GM06990 (cell line): Measurements from ENCODE around the gene RAPGEF2.
A peak's percentile ranks its signal among the peaks of the same experiment; 100 is the strongest.
"Not testable (repeated sequence)": the region's sequence is repeated elsewhere in the genome, so short reads cannot be mapped to it uniquely, and the experiment has no call there.

Experiments used
- DNase-seq: peaks from one replicate; pipeline ENCODE4 v3.0.0-alpha.2; 2011; ENCODE audit not compliant: insufficient read length; ENCODE audit errors: extremely low read depth
- H3K27me3 ChIP-seq: replicated peaks from 2 replicates; pipeline ENCODE4 v1.6.0; 2011; ENCODE audit warnings: low read length; ENCODE audit not compliant: control insufficient read depth, insufficient read depth
- H3K36me3 ChIP-seq: 2 replicates; pipeline ENCODE4 v1.5.1; 2011; ENCODE audit warnings: low read length; ENCODE audit not compliant: control insufficient read depth, insufficient read depth
- H3K4me3 ChIP-seq: replicated peaks from 2 replicates; pipeline ENCODE4 v1.5.1; 2011; ENCODE audit warnings: low read depth, mild to moderate bottlenecking, control low read depth, low read length
- TF ChIP-seq, protein P1 (sequence below): IDR thresholded peaks from 2 replicates; pipeline ENCODE4 v1.5.1; 2011; ENCODE audit warnings: low read length, control low read depth, mild to moderate bottlenecking, inconsistent platforms; ENCODE audit not compliant: insufficient read depth, poor library complexity, severe bottlenecking

RAPGEF2 gene

DNA sequence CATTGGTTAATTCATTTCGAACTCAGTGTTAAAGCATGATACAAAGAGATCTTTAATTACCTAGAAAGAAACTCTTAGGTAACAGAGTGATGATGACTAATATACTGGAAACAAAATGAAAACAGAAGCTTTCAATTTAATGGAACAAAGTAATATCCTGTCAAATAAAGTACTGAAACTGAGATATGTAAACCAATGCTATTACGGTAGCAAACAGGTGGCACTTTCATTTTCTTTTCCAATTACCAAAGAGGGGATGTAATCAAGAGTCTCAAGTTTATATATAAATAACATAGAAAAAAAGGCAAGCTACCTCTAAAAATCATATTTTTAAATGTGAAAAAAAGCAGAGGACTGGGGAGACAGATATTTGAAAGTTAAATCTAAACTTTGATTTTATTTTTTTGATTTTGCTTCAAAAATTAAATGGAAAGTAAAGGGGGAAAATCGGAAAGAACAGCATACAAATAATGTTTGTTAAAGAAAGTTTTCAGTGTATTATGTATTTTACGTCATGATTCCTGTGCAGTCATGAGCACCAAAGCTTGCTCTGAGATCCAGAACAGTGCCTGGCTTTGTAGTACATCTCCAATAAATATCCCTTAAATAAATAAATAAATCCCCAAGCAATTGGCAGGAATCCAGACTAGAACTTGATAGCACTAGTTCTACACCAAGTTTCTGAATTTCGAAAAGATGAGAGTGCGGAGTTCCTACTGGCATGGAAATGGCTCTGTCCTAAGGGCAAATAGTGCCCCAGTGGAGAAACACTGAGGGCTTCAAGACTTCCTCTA is 25.0 kb upstream of the RAPGEF2 start:
- H3K36me3 ChIP-seq = no peaks in the 10 kb centered on the region
- H3K4me3 ChIP-seq = peak overlapping the region; percentile 13; the same call in 1 of the 2 replicates
- TF ChIP-seq, protein P1, sequence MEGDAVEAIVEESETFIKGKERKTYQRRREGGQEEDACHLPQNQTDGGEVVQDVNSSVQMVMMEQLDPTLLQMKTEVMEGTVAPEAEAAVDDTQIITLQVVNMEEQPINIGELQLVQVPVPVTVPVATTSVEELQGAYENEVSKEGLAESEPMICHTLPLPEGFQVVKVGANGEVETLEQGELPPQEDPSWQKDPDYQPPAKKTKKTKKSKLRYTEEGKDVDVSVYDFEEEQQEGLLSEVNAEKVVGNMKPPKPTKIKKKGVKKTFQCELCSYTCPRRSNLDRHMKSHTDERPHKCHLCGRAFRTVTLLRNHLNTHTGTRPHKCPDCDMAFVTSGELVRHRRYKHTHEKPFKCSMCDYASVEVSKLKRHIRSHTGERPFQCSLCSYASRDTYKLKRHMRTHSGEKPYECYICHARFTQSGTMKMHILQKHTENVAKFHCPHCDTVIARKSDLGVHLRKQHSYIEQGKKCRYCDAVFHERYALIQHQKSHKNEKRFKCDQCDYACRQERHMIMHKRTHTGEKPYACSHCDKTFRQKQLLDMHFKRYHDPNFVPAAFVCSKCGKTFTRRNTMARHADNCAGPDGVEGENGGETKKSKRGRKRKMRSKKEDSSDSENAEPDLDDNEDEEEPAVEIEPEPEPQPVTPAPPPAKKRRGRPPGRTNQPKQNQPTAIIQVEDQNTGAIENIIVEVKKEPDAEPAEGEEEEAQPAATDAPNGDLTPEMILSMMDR = no peak
- DNase-seq = peak; percentile 69
- H3K27me3 ChIP-seq = no peaks in the 10 kb centered on the region

DNA sequence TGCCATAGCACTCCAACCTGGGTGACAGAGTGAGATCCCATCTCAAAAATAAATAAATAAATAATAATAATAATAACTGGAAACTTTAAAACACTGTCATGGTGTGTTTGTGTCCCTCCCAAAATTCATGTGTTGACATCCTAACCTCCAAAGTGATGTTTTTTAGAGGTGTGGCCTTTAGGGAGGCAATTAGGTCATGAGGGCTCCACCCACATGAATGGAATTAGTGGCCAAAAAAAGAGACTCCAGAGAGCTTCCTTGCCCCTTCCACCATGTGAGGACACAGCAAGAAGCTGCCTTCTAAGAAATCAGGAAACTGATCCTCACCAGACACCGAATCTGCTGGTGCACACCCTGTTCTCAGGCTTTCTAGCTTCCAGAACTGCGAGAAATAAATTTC is 23.8 kb upstream of the RAPGEF2 start:
- H3K27me3 ChIP-seq = no peaks in the 10 kb centered on the region
- H3K4me3 ChIP-seq = no peak overlapping the region
- DNase-seq = no peak
- TF ChIP-seq, protein P1 = no peak
- H3K36me3 ChIP-seq = no peaks in the 10 kb centered on the region

DNA sequence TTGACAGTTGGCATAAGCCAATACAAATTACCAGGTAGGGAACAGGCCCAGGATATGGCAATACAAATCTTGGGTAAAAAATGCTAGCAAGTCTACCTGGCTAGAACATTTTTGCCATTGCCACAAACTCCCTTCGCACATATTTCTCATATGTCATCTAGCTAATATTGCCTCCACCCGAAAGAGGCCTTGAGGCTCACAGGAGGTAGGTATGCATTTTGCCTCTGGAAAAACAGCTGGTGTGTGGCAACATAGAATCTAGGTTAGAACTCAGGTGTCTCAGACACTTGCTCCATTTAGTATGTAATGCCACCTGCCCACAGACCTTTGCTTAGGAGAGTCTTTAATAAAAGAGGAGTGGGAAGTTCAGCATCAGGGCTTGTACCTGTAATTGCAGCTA is 16.3 kb upstream of the RAPGEF2 start:
- Histone ChIP-seq H3K27me3 (no peaks in the 10 kb centered on the region), H3K36me3 (no peaks in the 10 kb centered on the region), H3K4me3 (no peak overlapping the region)
- no peak for DNase-seq
- TF ChIP-seq, protein P1 = no peak

DNA sequence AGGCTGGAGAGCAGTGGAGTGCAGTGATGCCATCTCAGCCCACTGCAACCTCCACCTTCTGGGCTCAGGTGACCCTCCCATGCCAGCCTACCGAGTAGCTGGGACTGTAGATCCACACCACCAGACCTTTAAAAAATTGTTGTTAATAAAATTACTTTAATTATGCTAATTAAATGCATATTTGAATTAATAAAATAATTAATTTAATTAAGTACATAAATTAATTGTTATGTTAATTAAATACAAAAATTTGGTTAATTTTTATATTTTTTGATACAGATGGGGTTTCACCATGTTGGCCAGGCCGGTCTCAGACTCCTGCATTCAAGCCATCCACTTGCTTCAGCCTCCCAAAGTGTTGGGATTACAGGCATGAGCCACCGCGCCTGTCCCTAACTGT is 12.6 kb upstream of the RAPGEF2 start:
- H3K27me3 ChIP-seq = no peaks in the 10 kb centered on the region
- no peak overlapping the region for H3K4me3 ChIP-seq
- no peak for DNase-seq
- TF ChIP-seq, protein P1 = no peak
- no peaks in the 10 kb centered on the region for H3K36me3 ChIP-seq

DNA sequence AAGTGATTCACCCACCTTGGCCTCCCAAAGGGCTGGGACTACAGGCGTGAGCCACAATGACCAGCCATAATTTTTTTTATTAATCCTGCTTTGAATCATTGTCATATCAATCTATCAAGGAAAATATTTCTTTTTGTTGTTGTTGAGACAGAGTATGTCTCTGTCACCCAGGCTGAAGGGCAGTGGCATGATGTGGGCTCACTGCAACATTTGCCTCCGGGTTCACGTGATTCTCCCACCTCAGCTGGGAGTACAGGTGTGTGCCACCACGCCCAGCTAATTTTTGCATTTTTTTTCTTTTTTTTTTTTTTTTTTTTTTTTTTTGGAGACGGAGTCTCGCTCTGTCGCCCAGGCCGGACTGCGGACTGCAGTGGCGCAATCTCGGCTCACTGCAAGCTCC is 8.7 kb upstream of the RAPGEF2 start:
- H3K27me3 ChIP-seq, DNase-seq, H3K36me3 ChIP-seq, H3K4me3 ChIP-seq: not testable (repeated sequence)

DNA sequence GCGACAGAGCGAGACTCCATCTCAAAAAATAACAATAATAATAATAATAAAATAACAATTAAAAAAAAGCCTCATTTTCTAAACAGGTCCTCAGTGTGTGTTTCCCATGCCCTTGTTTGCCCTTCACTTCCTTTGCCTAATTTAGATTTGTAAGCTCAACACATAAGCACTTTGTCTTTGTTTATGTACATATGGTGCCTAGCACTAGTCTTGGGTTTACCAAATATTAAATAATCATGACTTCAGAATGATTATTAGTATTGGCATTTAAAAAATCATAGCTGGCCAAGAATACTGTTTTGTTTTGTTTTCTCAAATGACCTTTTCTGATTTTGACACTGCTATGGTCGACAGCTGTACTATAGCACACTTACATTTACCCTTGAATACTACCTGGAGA is 6.4 kb upstream of the RAPGEF2 start:
- TF ChIP-seq, protein P1 = no peak
- H3K4me3 ChIP-seq = no peak overlapping the region

More for the DNA sequence above, 6.4 kb upstream of the RAPGEF2 start:
- Histone ChIP-seq H3K36me3 (no peaks in the 10 kb centered on the region), H3K27me3 (no peaks in the 10 kb centered on the region; the same call in 1 of the 2 replicates)
- DNase-seq = no peak
